GM03348 (cell line): ENCODE data around the gene S100A3.
A peak's percentile ranks its signal among the peaks of the same experiment; 100 is the strongest.
"Not testable (repeated sequence)": the region's sequence is repeated elsewhere in the genome, so short reads cannot be mapped to it uniquely, and the experiment has no call there.

Experiments used
- DNase-seq: peaks from one replicate; pipeline ENCODE4 v3.0.0; 2012; ENCODE audit warnings: low spot score

The S100A3 gene, protein sequence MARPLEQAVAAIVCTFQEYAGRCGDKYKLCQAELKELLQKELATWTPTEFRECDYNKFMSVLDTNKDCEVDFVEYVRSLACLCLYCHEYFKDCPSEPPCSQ

DNA sequence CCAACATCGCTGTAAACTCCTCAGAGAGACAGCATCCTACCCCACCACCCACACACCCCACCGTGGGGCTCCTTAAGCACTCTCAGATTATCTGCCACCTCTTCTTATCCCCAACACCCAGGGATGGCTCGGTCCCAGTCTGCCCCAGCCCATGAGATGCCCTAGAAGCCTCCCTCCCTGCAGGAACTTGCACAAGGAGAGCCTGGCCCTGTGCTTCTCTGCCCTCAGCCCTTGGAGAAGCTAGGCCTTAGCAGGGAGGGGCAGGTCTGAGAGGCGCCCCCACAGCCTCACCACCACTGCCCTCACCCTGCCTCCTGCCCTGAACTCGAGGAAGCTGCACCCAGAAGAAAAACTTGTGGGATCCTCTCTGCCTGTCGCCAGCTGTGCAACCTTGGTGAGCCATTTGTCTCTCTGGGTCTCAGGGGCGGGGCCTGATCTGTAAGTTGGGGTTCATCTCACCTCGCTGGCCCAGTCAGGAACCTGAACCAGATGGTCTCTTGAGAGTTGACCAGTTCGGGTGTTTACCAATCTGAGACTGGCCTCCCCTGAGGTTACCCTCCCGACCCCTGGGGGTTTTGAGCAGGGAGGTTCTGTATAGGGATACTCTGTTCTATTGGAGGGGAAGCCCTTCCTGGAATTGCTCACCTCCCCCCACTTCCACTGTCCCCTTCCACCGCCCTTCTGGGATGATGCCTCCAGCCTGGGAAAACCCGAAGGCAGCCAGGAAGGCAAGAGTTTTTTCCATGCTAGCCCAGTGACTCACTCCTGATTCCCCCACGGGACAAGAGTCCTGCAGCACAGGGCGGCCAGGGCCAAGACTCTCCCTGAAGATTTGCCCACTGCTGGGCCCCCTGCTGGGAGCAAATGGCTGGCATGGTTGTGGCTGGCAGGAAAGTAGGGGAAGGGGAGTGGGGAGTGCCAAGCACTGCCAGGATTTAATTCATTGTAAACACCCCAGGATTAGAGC lies at the start of gene S100A3:
S100A3 (minus strand) TSS at position 537 of the 967 bp plus-strand sequence. CDS start 773 bp downstream, outside the sequence.
- DNase-seq = peak; percentile 91

DNA sequence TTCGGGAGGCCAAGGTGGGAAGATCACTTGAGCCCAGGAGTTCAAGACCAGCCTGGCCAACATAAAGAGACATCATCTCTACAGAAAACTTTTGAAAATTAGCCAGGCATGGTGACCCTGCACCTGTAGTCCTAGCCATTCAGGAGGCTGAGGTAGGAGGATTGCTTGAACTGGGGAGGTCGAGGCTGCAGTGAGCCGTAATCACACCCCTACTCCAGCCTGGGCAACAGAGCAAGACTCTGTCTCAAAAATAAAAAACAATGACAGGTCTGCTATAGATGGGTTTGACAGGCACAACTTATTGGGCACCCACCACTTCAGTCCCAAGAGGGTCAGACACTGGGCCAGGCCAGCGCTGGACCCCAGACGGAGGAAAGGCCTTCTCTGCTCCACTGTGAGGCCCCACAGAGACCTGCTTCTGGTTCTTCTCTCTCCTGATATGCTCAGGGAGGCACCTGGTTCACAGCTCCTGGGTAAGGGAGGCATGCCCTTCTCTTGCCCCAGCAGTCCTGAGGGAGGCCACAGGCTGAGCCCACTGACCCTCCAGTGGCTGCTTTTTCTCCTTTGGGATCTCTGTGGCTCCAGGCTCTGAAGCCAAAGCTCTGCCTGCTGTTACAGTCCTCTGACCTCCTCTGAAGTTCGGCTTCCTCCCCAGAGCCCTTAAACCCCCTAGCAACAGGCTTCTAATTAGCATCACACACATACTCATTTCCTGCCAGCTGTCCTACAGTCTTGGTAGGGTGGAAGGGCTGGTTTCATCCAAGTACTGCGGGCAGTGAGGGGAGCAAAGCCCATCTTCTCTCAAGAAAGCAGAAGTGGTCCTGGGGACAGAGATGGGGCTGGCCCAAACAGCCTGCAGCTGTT lies 49.5 kb upstream of the S100A3 start:
- no peak for DNase-seq

DNA sequence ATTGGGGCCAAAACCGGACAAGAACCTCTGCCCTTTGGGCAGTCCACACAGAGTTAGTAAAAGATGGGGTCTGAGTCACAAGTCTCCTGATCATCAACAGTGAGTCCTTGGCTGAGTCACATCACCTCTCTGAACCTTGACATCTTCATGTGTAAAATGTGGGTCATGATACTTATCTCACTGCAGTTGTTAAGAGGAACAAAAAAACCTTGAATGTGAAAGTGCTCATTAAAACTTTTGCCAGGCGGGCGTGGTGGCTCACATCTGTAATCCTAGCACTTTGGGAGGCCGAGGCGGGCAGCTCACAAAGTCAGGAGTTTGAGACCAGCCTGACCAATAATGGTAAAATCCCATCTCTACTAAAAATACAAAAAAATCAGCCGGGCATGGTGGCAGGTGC lies 48.1 kb upstream of the S100A3 start:
- DNase-seq = no peak

DNA sequence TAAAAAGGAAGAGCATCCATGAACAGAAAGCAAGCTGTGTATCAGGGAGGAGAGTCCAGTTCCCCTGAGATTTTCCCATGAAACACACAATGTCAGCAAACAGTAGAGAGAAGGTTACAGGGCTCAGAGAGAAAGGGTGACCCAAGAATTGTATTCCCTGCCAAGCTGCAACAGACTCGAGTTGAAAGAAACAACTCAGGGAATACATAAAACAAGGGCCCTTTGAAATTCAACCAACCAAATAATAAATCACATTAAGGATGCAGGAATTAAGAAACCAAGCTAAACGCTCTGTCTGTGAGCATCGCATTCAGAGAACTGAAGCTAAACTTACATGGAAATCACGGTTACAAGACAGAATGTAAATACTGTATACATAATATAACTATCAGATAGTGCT lies 43.7 kb upstream of the S100A3 start:
- no peak for DNase-seq

DNA sequence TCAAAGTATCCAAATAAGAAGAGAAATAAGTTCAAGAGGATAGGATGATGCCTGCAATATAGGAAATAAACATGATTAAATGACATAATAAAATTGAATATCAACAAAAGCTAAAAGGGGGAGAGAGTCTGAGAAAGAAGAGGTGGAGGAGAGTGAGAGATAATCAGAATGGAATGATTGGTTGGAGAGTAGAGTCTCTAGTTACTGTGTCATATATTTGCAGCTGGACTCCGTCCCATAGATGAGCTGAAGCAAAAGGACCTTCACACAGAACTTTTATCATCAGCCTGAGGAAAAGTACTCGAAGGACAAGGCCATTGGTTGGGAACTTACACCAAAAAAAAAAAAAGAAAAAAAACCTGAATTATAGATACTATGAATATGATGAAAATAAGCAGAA lies 39.4 kb upstream of the S100A3 start:
- DNase-seq = no peak

DNA sequence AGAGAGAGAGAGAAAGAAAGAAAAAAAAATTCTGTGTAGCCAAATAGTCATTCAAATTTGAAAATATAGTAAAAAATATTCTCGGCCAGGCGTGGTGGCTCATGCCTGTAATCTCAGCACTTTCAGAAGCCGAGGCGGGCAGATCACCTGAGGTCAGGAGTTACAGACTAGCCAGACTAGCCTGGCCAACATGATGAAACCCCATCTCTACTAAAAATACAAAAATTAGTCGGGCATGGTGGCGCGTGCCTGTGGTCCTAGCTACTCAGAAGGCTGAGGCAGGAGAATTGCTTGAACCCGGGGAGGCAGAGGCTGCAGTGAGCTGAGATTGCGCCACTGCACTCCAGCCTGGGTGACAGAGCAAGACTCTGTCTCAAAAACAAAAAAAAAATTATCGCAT lies 39.0 kb upstream of the S100A3 start:
- DNase-seq = not testable (repeated sequence)

DNA sequence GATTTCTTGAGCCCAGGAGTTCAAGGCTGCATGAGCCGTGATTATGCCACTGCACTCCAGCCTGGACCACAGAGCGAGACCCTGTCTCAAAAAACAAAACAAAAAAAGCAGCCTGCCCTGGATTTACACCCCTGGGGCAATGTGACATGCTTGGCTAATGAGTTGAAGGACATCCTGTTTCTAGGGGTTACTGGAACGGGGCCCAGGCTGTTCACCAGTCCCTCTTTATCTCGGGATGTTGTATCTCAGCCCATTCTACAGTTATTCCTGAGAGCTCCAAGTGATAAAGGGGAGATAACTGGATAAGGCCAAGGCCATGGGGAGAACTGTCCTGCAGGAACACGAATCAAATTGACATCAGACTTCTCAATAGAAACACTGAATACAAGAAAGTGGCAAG lies 38.3 kb upstream of the S100A3 start:
- DNase-seq = no peak

DNA sequence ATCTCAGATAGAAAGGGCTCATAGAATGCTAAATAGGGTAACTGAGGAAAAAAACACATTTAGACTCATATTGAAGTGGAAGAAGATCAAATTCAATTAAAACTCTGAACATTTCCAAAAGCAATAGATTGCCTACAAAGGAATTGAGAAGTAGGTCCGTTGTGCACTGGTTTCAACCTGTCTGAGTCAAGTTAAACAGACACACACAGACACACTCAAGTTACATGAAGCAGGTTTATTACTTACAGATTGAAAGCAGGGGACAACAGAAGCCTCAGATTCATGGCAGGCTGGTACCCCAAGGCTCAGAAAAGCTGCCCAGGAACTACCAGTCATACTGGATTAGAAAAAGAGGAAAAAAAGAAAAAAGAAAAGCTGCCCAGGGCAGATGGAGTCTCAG lies 37.3 kb upstream of the S100A3 start:
- DNase-seq = no peak

DNA sequence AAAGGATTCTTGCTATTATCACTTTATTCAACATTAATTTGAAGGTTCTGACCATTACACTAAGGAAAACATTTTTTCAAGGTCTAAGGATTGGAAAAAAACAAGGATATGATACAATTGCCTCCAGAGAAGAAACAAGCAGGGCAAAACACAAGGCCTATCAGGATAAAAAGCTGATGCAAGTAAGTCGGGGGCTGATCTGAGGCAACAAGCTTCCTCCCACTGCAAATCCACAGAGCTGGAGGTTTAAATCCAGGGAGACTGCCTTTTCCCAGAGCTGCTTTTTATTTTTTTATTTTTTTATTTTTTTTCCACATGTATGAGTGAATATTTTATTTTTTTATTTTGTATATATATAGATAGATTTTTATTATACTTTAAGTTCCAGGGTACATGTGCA lies 35.9 kb upstream of the S100A3 start:
- no peak for DNase-seq

DNA sequence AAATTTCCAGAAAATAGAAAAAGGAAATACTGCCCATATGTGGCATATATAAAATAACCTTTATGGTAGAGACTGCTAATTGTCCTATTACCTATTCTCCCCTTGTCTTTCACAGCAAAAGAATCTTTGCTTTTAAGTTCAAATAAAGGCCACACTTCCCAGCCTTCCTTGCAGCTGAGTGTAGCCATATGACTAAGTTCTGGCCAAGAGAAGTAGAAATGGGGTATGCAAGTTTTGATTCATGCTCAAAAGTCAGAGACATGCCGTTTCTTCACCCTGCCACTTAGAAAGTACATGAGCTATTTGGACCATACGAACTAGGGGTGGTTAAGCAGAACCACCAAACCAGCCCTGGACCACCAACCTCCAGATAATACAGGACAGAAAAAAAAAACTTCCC lies 34.9 kb upstream of the S100A3 start:
- no peak for DNase-seq

DNA sequence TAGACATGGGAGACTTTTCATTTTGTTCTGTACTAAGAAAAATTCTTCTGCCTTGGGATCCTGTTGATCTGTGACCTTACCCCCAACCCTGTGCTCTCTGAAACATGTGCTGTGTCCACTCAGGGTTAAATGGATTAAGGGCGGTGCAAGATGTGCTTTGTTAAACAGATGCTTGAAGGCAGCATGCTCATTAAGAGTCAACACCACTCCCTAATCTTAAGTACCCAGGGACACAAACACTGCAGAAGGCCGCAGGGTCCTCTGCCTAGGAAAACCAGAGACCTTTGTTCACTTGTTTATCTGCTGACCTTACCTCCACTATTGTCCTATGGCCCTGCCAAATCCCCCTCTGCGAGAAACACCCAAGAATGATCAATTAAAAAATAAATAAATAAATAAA lies 34.5 kb upstream of the S100A3 start:
- DNase-seq = not testable (repeated sequence)

DNA sequence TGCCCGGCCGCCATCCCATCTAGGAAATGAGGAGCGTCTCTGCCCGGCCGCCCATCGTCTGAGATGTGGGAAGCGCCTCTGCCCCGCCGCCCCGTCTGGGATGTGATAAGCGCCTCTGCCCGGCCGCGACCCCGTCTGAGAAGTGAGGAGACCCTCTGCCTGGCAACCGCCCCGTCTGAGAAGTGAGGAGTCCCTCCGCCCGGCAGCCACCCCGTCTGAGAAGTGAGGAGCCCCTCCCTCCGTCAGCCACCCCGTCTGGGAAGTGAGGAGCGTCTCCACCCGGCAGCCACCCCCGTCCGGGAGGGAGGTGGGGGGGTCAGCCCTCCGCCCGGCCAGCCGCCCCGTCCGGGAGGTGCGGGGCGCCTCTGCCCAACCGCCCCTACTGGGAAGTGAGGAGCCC lies 33.8 kb upstream of the S100A3 start:
- not testable (repeated sequence) for DNase-seq

DNA sequence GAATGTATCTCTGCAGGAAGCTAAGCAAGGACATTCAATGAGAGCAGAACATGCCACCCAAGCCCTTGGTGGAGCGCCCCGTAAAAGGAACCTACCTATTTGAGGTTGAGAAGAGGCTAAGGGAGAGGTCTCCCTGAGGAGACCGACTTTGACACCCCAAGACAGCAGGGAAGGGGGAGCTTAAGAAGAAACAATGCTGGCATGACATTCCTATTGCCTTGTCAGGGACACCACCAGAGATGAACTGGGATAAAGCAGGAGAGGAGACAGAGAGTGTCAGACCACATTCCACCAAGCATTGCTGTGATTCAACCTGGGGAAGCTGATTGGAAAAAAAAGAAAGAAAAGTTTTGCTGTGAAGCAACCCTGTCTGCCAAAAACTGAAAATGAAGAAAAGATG lies 29.9 kb upstream of the S100A3 start:
- peak; percentile 23 for DNase-seq

DNA sequence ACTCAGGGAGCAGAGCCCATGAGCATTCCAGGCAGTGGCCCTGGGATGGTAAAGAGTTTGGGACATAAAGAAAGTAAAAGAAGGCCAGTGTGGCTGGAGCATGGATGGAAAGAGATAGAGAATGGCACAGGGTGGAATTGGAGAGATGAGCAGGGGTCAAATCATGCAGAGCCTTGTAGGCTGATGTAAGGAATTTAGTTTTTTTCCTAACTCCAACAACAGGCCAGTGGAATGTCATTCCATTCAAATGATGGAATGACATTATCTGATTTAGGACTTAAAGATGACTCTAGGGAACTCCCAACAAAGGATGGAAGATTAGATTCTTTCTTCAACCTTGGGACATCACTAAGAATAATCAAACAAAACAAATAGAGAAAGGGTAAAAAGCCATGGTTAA lies 29.4 kb upstream of the S100A3 start:
- peak; percentile 56 for DNase-seq

DNA sequence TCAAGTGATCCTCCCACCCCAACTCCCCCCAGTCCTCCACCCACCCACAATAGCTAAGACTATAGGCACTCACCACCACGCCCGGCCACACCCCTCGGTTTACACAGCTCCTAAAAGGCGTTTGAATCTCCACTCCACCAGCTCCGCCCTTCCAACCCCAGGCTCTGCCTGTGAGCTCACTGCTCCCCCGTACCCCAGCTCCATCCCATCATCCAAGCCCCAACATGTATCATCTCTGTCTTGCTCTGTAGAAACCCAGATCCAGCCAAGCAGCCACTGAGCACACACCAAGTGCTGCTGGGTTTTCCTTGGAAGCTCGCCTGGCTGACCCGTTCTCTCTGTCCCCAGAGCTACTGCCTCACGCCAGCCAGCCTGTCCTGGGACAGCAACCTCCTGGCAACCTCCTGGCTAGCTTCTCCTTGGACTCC lies 28.6 kb upstream of the S100A3 start:
- DNase-seq = no peak

DNA sequence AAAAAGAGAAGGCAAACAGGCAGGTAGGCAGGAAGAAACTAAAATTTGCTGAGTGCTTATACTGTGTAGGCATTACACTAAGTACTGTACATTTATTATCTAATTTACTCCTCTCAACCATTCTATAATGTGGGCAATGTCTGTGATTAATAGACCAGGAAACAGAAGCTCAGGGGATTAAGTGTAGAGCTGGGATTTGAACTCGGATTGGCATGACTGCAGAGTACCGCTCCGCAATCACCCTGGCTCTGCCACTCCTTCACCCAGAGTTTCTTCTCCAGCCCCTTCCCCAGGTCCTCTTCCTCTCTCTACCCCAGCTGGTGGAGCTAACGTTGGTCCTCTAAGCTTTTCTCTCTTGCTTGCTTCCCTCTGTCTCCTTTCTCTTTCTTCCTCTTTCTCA lies 28.1 kb upstream of the S100A3 start:
- no peak for DNase-seq

DNA sequence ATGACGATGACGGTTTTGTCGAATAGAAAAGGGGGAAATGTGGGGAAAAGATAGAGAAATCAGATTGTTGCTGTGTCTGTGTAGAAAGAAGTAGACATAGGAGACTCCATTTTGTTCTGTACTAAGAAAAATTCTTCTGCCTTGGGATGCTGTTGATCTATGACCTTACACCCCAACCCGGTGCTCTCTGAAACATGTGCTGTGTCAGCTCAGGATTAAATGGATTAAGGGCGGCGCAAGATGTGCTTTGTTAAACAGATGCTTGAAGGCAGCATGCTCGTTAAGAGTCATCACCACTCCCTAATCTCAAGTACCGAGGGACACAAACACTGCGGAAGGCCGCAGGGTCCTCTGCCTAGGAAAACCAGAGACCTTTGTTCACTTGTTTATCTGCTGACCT lies 26.4 kb upstream of the S100A3 start:
- not testable (repeated sequence) for DNase-seq

DNA sequence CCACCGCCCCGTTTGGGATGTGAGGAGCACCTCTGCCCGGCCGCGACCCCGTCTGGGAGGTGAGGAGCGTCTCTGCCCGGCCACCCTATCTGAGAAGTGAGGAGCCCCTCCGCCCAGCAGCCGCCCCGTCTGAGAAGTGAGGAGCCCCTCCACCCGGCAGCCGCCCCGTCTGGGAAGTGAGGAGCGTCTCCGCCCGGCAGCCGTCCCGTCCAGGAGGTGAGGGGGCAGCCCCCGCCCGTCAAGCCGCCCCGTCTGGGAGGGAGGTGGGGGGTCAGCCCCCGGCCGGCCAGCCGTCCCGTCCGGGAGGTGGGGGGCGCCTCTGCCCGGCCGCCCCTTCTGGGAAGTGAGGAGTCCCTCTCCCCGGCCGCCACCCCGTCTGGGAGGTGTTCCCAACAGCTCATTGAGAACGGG lies 26.0 kb upstream of the S100A3 start:
- not testable (repeated sequence) for DNase-seq

DNA sequence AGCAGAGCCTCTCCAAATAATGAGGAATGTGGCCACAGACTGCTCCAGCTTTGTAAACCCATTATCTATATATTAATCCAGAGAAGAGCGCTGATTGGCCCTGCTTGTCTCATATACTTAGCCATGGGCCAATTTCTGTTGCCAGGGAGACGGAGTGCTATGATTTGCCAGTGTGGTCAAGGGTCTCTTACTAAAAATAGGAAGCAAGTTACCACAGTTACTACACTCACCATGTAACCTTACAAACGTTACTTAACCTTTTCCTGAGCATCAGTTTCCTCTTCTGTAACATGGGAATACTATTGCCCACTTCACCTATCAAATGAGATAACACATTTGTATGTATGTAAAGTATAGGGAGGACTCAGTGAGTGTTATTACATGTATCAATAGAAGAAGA lies 24.3 kb upstream of the S100A3 start:
- no peak for DNase-seq

DNA sequence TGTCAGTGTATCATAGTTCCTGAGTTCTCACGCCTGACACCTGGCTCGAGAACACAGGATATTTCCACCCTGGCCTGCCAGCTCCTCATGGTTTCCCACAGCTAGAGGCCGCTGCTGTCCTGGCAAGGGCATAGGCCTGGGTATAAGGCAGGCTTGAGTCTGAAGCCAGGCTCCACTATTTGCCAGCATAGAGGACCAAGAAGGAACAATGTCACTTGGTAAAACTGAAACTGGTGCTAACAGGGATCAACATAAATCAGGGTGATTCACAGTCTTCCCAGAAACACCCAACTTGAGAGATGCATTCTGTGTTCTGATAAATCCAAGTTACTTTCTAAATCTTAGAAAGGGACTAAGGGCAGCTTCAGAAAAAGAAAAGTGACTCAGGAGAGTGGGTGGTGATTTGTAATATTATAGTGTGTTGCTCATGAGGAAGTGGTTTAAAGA lies 23.5 kb upstream of the S100A3 start:
- peak; percentile 84 for DNase-seq

DNA sequence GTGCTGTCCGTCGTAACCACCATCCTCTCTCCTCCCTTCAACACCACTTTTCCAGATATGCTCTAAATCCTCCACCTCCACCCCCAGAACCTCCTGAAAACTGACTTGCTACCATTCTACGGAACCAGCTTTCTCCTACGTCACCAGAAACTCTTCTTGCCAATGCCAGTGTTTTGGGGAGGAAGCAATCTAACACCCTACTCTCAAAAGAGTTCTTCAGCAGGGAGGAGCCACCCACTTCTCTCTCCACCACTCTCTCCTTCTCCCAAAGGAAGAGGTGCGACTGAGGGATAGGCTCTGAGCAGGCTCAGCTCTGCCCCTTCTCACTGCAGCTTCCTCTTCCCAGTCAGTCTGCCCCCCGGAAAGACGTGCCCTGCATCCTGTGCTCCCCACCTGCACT lies 22.6 kb upstream of the S100A3 start:
- DNase-seq = no peak

DNA sequence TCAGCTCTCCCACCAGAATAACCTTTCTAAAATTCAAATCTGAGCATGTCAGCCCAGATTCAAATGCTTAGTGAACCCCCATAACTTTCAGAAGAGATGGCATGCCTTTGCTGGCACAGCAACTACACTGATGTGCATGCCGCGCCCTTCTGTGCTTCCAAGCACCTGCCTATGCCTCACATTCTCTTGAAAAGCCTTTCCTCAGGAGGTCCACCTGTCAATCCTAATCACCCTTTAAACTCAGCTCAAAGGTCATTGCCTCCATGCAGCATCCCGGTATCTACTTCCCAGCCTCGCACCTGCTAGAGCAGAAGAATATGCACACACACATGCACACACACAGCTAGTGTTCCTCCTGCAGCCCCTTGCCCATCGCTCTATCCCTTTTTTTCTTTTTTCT lies 21.8 kb upstream of the S100A3 start:
- DNase-seq = no peak

DNA sequence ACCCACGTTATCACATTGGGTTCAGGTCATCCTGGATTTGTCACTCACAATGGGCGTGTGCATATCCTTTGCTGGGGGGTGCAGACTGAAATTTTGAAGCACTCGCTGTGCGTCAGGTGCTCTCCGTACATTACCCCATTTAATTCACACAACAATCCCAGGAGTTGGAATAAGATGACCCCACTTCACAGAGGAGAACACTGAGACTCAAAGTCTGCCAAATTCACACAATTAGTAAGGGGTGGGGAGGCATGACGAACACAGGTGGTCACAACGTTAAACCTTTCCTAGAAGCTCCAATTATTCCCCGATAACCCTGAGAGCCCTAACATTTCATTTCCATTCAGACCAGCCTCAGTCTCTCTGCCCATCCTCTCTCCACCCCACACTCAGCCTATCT lies 20.4 kb upstream of the S100A3 start:
- no peak for DNase-seq
